Lower lobe of right lung (tissue), 2 donors: ENCODE results near the gene MLX. TPM values are rescaled to one million over a fixed set of nuclear protein-coding genes. Genes with fewer than 3 reads are reported as not detected.

Source experiments
- ATAC-seq, 2 donors: fragments of 200-7000 bp; cut with Tn5 transposase; one replicate each; pipeline ENCODE4 v1.9.1; 2020 to 2022; ENCODE audit warnings: mild to moderate bottlenecking in 2 of 2, moderate library complexity in 2 of 2
- DNase-seq: peaks from one replicate; pipeline ENCODE4 v3.0.0-alpha.2; 2020
- H3K27ac ChIP-seq: fragments of 200-600 bp; one replicate; pipeline ENCODE4 v1.8.0; 2022
- H3K27me3 ChIP-seq: fragments of 200-600 bp; one replicate; pipeline ENCODE4 v1.8.0; 2022; ENCODE audit warnings: low read depth
- H3K36me3 ChIP-seq: fragments of 200-600 bp; one replicate; pipeline ENCODE4 v1.8.0; 2022; ENCODE audit warnings: mild to moderate bottlenecking
- H3K4me1 ChIP-seq: fragments of 200-600 bp; one replicate; pipeline ENCODE4 v1.8.0; 2022
- H3K4me3 ChIP-seq: fragments of 200-600 bp; one replicate; pipeline ENCODE4 v1.8.0; 2022; ENCODE audit warnings: mild to moderate bottlenecking
- H3K9me3 ChIP-seq: fragments of 200-600 bp; one replicate; pipeline ENCODE4 v1.8.0; 2022
- intact Hi-C: fragments of 100-400 bp; cut with DNase I; formaldehyde crosslinking; loops from one replicate; pipeline ENCODE4 v1.11.0; 2022
- long read RNA-seq: library from polyadenylated mRNA; unstranded; transcript quantifications from one replicate; pipeline ENCODE4 v2.0.0, GENCODE V29; 2021
- total RNA-seq: library from RNA; stranded (reverse); fragmentation: NEBNext Ultra II Directional; extraction: Animal tissue kit (Norgen Biotek cat#: 25700); gene quantifications from one replicate; pipeline ENCODE4 v1.2.1, GENCODE V29; 2021
- TF ChIP-seq, protein P1 (sequence below): fragments of 200-600 bp; IDR thresholded peaks from one replicate; pipeline ENCODE4 v1.8.0; 2022; ENCODE audit warnings: antibody characterized with exemption, mild to moderate bottlenecking
- donor health status: DM: no; HTN: yes; CAD: no; lungs with severe emphysema.

The MLX gene, protein sequence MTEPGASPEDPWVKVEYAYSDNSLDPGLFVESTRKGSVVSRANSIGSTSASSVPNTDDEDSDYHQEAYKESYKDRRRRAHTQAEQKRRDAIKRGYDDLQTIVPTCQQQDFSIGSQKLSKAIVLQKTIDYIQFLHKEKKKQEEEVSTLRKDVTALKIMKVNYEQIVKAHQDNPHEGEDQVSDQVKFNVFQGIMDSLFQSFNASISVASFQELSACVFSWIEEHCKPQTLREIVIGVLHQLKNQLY
- 70.5 TPM for total RNA-seq
- long read RNA-seq, transcript MLX-201 (8 exons, 2,586 nt), result minor isoform, 11 of 136 reads
- long read RNA-seq, transcript MLX-203 (8 exons, 2,428 nt), result major isoform, 73 of 136 reads
- long read RNA-seq, transcript MLX-202 (7 exons, 2,334 nt), result minor isoform, 15 of 136 reads
- long read RNA-seq, transcript MLX-211 (2 exons, 551 nt), result minor isoform, 5 of 136 reads
- long read RNA-seq, partial matches to known transcripts, result 6 of 136 reads
- long read RNA-seq, other reads (novel, unspliced or antisense), result 26 of 136 reads

DNA sequence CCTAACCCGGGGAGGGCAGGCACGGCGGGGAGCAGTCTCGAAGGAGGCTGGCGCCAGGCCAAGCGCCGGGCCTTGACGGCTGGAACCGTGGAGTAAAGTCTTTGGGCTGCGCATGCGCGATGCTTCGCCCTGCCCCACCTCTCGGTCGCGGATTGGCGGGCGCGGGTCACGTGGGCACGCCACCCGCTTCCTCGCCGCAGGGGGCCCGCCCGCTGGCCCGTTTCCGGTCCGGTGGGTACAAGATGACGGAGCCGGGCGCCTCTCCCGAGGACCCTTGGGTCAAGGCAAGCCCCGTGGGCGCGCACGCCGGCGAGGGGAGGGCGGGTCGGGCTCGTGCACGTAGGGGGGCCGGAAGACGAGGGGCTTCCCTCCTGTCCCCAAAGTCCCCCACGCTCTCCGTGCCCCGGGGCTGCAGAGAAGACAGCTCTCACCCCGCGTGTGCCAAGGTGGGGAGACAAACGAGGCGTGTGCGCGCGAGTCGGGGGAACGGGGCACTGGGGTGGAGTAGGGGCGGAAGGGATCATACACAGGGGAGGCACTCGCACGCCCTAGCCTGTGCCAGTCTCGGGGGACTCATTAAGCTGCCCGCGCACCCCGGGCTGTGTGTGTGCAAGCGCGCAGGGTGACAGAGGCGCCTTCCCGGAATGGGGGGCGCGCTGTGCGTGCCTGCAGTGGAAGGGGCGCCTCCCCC, at the start of gene MLX:
Gene MLX (plus strand): TSS at position 218 of the 691 bp plus-strand sequence. CDS start 25 bp downstream, at position 243.
- Histone ChIP-seq H3K27ac (peak within 1 kb of the TSS; percentile 96), H3K4me1 (peaks cover 55% of the 10 kb centered on the region), H3K36me3 (peaks cover 62% of the 10 kb centered on the region), H3K9me3 (no peaks in the 10 kb centered on the region), H3K4me3 (peak within 1 kb of the TSS; percentile 86), H3K27me3 (no peaks in the 10 kb centered on the region)
- DNase-seq (peak; percentile 97), ATAC-seq (peak; percentile 90 to 92)
- TF ChIP-seq, protein P1, sequence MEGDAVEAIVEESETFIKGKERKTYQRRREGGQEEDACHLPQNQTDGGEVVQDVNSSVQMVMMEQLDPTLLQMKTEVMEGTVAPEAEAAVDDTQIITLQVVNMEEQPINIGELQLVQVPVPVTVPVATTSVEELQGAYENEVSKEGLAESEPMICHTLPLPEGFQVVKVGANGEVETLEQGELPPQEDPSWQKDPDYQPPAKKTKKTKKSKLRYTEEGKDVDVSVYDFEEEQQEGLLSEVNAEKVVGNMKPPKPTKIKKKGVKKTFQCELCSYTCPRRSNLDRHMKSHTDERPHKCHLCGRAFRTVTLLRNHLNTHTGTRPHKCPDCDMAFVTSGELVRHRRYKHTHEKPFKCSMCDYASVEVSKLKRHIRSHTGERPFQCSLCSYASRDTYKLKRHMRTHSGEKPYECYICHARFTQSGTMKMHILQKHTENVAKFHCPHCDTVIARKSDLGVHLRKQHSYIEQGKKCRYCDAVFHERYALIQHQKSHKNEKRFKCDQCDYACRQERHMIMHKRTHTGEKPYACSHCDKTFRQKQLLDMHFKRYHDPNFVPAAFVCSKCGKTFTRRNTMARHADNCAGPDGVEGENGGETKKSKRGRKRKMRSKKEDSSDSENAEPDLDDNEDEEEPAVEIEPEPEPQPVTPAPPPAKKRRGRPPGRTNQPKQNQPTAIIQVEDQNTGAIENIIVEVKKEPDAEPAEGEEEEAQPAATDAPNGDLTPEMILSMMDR, result no peak
- intact Hi-C loops, result no loop called here

DNA sequence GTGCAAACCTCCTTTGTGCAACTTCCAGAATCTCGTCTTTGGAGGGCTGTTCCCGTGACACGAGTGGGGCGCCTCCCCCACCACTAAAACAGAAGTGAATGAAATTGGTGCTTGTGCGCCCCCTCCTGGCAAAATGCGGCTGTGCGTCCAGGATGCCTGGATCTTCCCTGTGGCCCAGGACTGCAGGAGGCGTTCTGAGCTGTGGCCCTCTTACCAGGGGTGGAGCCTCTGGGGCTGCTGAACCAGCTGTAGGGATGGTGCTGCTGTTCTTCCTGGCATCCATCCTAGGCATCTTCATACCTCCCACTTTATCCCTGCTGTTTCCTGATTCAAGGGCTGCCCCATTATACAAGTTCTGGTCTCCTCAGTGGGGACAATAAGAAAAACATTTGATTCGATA, 49.4 kb upstream of the MLX start:
- peaks cover 41% of the 10 kb centered on the region for H3K36me3 ChIP-seq
- peak; percentile 91 for DNase-seq
- intact Hi-C loops, result loop anchor here (10.0 kb wide), 1 partner anchor 203 kb away; no protein-coding TSS in a partner anchor
- TF ChIP-seq, protein P1, result peak; percentile 96
- ATAC-seq, result peak; percentile 83 to 84
- H3K9me3 ChIP-seq, result no peaks in the 10 kb centered on the region
- no peaks in the 10 kb centered on the region for H3K27me3 ChIP-seq
- H3K27ac ChIP-seq, result peak overlapping the region; percentile 90
- H3K4me3 ChIP-seq, result no peak overlapping the region
- H3K4me1 ChIP-seq, result peaks cover 74% of the 10 kb centered on the region

DNA sequence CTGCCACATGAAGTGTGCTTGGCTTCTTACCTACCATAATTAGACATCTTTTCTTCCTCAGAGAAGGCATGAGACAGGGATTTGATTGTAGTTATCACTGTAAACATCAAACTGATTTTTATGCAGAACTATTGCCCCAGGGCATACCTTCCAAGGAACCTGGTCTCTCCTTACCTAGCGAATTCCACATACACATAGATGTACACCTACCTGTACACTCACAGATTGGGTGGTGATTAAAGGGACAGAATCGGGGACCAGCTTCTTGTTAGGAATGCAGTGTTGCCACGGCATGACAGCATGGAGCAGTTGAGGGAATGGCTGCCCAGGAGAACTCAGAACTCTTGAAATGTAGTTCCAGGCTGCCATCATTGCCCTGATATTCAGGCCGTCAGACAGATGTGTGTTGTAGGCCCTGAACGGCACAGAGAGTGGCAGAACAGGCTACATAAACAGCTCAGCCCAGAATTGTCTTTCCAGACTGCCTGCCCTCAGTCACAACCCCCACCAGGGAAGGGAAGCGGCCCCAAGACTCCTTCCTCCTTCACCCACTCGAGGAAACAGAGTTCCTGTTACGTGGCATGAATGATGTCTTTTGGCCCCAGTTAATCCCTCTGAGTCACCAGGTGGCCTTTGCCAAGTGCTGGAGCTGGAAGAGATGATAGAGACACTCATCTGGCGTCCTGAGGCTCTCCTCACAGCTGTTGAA, 48.7 kb upstream of the MLX start:
- Histone ChIP-seq H3K36me3 (peaks cover 45% of the 10 kb centered on the region), H3K4me3 (no peak overlapping the region), H3K9me3 (no peaks in the 10 kb centered on the region), H3K27ac (peak overlapping the region; percentile 90), H3K4me1 (peaks cover 77% of the 10 kb centered on the region), H3K27me3 (no peaks in the 10 kb centered on the region)
- intact Hi-C loops, result loop anchor here (10.0 kb wide), 1 partner anchor 203 kb away; no protein-coding TSS in a partner anchor
- TF ChIP-seq, protein P1, result no peak
- DNase-seq (peak; percentile 69), ATAC-seq (peak; percentile 69 to 74)

DNA sequence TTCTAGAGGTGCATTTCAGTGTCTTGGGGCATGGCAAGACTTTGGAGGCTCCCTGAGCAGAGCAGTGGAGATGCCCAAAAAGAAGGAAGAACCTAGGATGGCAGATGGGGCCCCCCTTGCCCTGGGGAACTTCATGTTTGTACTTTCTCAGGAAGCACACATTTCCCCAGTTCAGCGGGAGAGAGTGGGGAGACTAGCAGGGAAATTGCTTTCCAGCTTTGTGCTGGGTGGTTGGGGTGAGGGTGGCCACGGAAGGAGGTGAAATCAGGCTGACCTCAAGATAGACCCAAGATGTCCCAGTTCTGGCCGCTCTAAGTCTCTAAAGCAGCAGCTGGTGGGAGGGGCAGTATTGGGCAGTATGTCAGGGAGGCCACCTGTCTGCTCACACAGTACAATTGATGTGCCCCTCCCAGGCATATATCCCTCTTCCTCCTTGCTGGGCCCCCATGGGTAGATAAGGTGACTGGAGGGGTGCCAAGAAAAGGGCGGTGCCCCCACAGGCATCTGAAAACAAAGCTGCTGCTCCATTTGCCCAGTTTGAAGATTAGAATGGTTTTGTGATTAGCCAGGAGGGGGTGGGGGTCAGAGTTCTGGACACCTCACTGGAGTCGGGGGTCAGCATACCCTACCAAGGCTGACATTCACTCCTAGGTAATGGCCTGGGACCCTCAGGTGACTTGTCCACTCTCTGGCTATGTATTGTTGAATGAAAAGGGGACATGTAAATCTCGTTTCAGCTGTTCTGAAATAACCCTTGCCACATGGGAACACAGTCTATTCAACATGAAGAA, 48.0 kb upstream of the MLX start:
- intact Hi-C loops, result loop anchor here (10.0 kb wide), 1 partner anchor 204 kb away; no protein-coding TSS in a partner anchor

More for the DNA sequence above, 48.0 kb upstream of the MLX start:
- no peak overlapping the region for H3K4me3 ChIP-seq
- H3K9me3 ChIP-seq, result no peaks in the 10 kb centered on the region
- peaks cover 73% of the 10 kb centered on the region for H3K4me1 ChIP-seq
- ATAC-seq (peak; percentile 7 to 31), DNase-seq (no peak)
- TF ChIP-seq, protein P1, result no peak
- peak overlapping the region; percentile 90 for H3K27ac ChIP-seq
- H3K27me3 ChIP-seq, result no peaks in the 10 kb centered on the region
- peaks cover 48% of the 10 kb centered on the region for H3K36me3 ChIP-seq
